NOMO-1 (cell line): ENCODE data around the gene RBCK1.
A peak's percentile ranks its signal among the peaks of the same experiment; 100 is the strongest.

ENCODE experiments used
- DNase-seq, 2 experiments: peaks; one replicate each; lab custom pipeline; 2025; ENCODE audit not compliant: unreplicated experiment in 2 of 2; lab: John Stamatoyannopoulos, UW

The RBCK1 gene

DNA sequence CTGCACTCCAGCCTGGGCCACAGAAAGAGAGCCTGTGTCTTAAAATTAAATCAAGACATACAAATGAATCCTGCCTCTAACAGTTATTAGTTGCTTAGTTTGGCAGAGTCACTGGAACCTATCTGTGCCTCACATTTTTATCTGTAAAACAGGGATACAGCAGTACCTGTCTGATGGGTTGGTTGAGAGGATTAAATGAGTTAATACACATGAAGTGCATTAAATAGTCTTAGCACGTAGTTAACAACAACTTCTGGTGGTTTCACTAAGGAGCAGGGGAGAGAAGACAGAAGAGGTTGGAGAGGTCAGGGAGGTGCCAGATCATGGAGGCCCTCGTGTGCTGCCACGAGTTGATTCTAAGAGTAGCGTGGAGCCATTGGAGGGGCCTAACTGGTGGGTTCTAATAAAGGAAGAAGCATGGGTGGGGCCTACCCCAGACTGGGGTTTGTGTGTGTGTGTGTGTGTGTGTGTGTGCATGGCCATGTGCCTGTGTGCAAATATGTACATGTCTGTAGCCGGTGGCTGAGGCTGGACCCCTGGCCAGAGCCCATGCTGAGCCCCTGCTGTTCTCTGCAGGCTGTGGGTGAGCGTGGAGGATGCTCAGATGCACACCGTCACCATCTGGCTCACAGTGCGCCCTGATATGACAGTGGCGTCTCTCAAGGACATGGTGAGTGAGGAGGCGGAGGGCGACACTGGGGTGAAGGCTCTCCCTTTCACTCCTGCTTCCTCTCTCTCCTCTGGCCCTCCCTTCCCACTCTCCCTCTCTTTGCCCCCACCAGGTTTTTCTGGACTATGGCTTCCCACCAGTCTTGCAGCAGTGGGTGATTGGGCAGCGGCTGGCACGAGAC lies 9.1 kb downstream of the RBCK1 start:
- no peak for DNase-seq

DNA sequence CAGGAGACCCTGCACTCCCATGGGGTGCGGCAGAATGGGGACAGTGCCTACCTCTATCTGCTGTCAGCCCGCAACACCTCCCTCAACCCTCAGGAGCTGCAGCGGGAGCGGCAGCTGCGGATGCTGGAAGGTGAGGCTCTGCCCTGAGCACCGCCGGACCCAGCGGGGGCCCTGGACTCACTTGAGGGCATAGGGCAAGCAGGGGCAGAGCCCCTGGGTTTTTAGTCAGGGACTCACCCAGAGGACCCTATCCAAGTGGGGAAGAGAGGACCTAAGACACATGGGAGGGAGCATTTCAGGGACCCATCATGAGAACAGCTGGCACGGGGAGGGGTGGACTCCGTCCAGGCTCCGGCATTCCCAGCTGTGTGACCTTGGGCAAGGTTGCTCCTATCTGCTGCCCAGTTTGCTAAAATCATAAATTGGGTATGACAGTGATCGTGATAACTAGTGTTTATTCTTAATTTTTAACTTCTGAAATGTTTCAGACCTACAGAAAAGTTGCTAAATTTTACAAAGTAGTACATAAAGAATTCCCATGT lies 9.8 kb downstream of the RBCK1 start:
- no peak for DNase-seq

GRCh38 chr20:418858-419365 lies 10.8 kb downstream of the RBCK1 start:
- DNase-seq, result no peak

DNA sequence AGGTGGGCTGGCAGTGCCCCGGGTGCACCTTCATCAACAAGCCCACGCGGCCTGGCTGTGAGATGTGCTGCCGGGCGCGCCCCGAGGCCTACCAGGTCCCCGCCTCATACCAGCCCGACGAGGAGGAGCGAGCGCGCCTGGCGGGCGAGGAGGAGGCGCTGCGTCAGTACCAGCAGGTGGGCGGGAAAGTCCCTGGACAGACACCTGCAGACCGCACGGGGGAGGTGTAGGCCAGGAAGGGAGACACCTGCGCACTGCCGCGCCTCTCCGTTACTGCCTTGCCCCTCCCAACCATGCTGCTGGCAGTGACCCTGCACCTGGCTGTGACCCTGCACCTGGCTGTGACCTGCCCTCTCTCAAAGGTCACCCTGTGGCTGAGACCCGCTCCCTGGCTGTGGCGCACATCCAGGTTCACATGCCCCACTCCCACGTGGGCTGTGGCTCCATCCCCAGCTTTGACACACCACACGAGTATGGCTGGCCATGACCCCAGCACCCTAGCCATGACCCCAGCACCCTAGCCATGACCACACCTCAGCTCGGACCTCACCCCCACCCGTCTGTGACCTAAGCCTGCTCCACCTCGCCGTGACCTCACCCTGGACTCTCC lies 11.6 kb downstream of the RBCK1 start:
- DNase-seq, result no peak

DNA sequence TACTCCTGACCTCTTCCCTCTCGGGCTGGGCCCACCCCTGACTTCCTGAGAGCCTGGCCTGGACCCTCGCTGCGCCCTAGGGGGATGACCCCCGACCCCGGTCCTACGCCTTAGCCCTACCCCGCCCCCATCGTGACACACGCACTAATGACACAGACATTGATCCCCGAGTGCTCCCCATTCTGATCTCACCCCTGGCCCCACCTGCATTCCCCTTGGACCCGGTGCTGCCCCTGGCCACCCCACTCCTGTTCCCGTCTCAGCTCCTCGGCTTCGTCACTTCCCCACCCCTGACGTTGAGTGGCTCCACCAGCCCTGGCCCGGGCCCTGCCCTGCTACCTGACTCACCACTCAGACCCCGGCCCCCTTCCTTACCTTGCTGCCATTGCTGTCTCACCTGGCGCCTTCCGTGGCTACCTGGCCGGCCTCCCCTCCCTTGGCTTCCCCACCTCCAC lies 12.1 kb downstream of the RBCK1 start:
- DNase-seq, result no peak

DNA sequence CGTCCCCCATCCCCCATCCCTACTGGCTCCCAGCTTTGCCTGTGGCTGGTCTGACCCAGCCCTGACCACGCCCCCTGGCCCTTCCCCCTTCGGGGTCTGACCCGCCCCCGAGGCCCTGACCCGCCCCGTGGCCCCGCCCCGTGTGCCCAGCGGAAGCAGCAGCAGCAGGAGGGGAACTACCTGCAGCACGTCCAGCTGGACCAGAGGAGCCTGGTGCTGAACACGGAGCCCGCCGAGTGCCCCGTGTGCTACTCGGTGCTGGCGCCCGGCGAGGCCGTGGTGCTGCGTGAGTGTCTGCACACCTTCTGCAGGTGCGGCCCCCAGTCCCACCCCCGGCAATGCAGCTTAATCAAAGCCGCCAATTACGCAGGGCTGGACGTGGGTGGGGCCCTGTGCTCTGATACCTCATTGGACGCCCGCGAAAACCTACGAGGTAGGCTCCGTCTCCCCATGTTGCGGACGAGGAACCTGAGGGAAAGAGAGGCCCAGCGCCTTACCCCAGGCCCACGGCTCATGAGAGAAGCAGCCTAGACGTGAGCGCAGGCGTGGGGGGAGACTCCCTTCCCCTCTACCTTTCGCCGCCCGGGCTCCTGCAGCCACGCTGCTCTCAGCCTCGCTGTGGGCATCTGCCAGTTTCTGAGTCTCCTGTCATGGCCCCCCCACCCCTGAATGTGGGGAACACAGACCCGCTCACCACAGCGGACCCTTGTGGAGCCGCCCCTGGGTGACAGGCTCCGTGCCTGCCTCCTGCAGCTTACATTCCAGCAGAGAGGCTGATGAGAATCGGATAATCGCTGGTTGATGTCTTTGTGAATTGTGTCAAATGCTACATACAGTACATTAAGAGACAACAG lies 12.8 kb downstream of the RBCK1 start:
- DNase-seq, result peak; percentile 3

DNA sequence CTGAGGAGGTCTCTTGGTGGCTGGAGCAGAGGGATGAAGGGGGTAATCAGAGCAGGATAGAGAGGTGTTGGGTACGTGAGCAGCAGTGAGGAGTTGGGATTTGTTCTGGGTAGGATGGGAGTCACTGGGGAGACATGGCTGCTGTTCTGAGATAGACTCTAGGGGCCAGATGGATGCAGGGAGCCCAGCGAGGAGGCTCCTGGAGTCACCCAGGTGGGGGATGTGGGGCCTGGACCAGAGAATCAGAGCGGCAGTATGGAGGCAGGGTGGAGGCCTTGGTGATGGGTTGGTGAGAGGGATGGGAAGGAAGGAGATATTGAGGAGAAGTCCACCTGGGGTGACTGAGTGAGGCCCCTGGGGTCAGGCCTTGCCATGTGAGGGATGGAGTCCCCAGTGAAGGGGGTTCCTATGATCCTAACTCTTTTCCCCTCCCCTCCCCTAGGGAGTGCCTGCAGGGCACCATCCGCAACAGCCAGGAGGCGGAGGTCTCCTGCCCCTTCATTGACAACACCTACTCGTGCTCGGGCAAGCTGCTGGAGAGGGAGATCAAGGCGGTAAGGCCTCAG lies 13.7 kb downstream of the RBCK1 start:
- no peak for DNase-seq

DNA sequence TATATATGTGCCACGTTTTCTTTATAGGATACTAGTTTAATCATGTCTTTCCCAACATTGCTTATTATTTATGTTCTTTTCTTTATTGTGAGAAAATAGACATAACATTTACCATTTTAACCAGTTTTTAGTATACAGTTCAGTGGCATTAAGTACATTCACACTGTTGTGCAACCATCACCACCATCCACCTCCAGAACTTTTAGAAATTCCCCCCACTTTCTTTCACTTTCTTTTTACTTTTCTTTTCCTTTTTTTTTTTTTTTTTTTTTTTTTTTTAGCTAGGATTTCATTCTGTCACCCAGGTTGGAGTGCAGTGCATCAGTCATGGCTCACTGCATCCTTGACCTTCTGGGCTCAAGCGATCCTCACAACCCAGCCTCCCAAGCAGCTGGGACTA lies 18.5 kb downstream of the RBCK1 start:
- DNase-seq, result no peak

DNA sequence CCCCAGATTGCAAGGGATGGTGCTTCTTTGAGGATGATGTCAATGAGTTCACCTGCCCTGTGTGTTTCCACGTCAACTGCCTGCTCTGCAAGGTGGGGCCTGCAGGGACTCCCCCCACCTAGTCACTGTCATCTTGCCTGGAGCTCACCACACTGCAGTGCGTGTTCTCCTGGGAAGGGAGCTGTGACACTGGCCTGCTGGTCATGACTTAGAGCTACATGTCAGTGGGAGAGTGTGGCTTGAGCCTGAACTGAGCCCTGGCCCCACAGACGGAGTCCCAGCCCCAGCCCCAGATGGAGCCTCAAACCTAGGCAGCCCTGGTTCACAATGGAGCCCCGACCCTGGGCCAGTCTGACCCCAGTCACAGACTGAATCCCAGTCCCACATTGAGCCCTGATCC lies 19.3 kb downstream of the RBCK1 start:
- DNase-seq, result no peak

DNA sequence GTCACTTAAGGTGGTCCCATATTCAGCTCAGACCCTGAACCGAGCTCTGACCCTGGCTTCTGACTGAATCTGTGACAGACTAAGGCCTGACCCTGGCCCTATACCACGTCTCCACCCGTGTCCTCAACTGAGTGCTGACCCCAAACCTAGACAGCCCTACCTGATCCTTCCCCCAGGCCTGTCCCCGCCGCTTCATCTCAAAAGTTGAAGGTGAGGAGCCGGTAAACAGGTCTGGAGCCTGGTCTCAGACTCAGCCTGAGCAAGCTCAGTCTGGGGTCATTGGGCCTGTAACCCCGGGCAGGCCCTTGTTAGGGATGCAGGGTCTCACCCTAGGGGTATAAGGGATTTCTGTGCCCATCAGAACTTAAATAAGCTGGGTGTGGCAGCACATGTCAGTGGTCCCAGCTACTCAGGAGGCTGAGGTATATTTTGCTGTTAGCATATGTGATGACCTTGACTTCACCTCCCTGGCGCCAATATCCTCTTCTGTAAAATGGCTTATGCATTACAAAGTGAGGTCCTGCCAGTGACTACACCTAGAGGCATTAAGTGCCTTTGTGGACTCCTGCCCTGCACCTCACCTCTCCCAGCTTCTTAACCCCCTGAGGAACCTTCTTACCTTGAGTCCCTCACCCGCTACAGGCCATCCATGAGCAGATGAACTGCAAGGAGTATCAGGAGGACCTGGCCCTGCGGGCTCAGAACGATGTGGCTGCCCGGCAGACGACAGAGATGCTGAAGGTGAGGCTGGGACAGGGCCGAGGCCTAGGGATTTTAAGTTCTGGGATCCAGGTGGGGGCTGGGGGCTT lies 20.0 kb downstream of the RBCK1 start:
- no peak for DNase-seq

- DNase-seq, result no peak
Observed at GRCh38 chr20:428658-429200, 20.6 kb downstream of the RBCK1 start.

GRCh38 chr20:430091-430999 lies 22.2 kb downstream of the RBCK1 start:
- no peak for DNase-seq

- peak; percentile 8 to 55 for DNase-seq
Observed at GRCh38 chr20:431012-431904, 23.2 kb downstream of the RBCK1 start.

- DNase-seq, result no peak
Observed at GRCh38 chr20:432208-432607, 24.1 kb downstream of the RBCK1 start.

GRCh38 chr20:432677-433299 lies 24.7 kb downstream of the RBCK1 start:
- DNase-seq, result no peak

GRCh38 chr20:433300-433975 lies 25.3 kb downstream of the RBCK1 start:
- no peak for DNase-seq
